Measurements from ENCODE around the gene GANAB. TPM values are rescaled to one million over a fixed set of nuclear protein-coding genes. Genes with fewer than 3 reads are reported as not detected.
A peak's percentile ranks its signal among the peaks of the same experiment; 100 is the strongest.

GANAB gene
- total and polyA plus RNA-seq, 2 of the 13 experiments (the other 11 are each of a cell fraction or from before 2014, with no cell fraction given) = 99.5 to 234 TPM

- TF ChIP-seq, protein P1, sequence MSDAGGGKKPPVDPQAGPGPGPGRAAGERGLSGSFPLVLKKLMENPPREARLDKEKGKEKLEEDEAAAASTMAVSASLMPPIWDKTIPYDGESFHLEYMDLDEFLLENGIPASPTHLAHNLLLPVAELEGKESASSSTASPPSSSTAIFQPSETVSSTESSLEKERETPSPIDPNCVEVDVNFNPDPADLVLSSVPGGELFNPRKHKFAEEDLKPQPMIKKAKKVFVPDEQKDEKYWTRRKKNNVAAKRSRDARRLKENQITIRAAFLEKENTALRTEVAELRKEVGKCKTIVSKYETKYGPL (CRISPR knock-in tag; IDR thresholded peaks at IDR 0.05) = no peak
- peak; percentile 86 for TF ChIP-seq KDM5A (IDR thresholded peaks at IDR 0.05; ENCODE audit: borderline replicate concordance, low read length)
- no peak for TF ChIP-seq ZHX2 (IDR thresholded peaks at IDR 0.05; ENCODE audit: low read depth)
- TF ChIP-seq ZHX2 (CRISPR knock-in tag; IDR thresholded peaks at IDR 0.05; ENCODE audit: borderline replicate concordance) = no peak
- peak; percentile 35; the same call in 1 of the 2 replicates for TF ChIP-seq ZMYM4 (CRISPR knock-in tag; IDR thresholded peaks at IDR 0.05)
- no peak for TF ChIP-seq ZNF552 (CRISPR knock-in tag; IDR thresholded peaks at IDR 0.05; ENCODE audit: borderline replicate concordance)
- TF ChIP-seq, protein P2, sequence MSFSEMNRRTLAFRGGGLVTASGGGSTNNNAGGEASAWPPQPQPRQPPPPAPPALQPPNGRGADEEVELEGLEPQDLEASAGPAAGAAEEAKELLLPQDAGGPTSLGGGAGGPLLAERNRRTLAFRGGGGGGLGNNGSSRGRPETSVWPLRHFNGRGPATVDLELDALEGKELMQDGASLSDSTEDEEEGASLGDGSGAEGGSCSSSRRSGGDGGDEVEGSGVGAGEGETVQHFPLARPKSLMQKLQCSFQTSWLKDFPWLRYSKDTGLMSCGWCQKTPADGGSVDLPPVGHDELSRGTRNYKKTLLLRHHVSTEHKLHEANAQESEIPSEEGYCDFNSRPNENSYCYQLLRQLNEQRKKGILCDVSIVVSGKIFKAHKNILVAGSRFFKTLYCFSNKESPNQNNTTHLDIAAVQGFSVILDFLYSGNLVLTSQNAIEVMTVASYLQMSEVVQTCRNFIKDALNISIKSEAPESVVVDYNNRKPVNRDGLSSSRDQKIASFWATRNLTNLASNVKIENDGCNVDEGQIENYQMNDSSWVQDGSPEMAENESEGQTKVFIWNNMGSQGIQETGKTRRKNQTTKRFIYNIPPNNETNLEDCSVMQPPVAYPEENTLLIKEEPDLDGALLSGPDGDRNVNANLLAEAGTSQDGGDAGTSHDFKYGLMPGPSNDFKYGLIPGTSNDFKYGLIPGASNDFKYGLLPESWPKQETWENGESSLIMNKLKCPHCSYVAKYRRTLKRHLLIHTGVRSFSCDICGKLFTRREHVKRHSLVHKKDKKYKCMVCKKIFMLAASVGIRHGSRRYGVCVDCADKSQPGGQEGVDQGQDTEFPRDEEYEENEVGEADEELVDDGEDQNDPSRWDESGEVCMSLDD (CRISPR knock-in tag; IDR thresholded peaks at IDR 0.05; ENCODE audit: borderline replicate concordance) = no peak
- no peak for TF ChIP-seq SIX1 (CRISPR knock-in tag; IDR thresholded peaks at IDR 0.05; ENCODE audit: borderline replicate concordance)
- no peak for TF ChIP-seq FOXJ3 (CRISPR knock-in tag; IDR thresholded peaks at IDR 0.05; ENCODE audit: borderline replicate concordance)
- TF ChIP-seq MED13 (CRISPR knock-in tag; IDR thresholded peaks at IDR 0.05) = no peak
- TF ChIP-seq SAP130 (CRISPR knock-in tag; IDR thresholded peaks at IDR 0.05; ENCODE audit: low read depth) = peak; percentile 89
- TF ChIP-seq PHF8 (CRISPR knock-in tag; IDR thresholded peaks at IDR 0.05) = peak; percentile 84
- TF ChIP-seq ZNF138 (CRISPR knock-in tag; IDR thresholded peaks at IDR 0.05; ENCODE audit: low read depth) = peak; percentile 42; the same call in 1 of the 2 replicates
- no peak for TF ChIP-seq SP140L (CRISPR knock-in tag; IDR thresholded peaks at IDR 0.05; ENCODE audit: borderline replicate concordance)
- TF ChIP-seq ZBED4 (CRISPR knock-in tag; IDR thresholded peaks at IDR 0.05; ENCODE audit: borderline replicate concordance) = no peak
These were observed 25.4 kb upstream of the GANAB start, which contains the start of the genes LBHD1 and UQCC3 (continued) for GRCh38 chr11:62671608-62672389.
